ENCODE measurements around the gene OCEL1.

DNA sequence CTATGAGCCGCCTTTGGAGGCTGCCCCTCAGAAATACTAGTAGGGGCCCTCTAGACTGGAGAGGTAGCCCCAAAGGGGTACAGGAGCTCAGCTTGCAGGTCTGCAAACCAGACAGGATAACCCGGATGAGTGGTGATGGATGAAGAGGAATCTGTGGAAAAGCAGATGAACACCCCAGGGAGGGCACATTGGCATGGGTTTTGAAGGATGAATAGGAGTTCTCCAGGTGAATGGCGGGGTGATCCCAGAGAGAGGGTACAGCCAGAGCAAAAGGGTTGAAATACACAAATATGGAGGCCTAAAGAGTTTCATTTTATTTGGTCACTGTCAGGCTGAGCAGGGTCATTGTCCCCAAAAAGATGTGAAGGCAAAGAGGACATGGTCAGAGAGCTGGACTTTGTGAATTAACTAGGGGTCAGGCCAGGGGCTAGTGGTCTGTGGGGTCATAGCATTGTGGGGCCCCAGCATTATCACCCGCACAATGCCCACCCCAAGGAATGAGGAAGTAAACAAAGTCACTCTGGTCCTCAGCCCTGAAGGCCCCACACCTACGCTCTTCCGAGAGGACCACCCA is 14.9 kb downstream of the OCEL1 start:
- TF ChIP-seq CTCF (IDR thresholded peaks at IDR 0.05) (no peak), POLR2A (IDR thresholded peaks at IDR 0.05) (no peak)
